IMR-90 (cell line): Measurements from ENCODE around the gene AGPAT1. TPM values are rescaled to one million over a fixed set of nuclear protein-coding genes. Genes with fewer than 3 reads are reported as not detected.

Source experiments
- ATAC-seq: fragments of 200-7000 bp; cut with Tn5 transposase; 2 replicates; pipeline ENCODE4 v1.9.1; 2020; ENCODE audit warnings: low read depth, mild to moderate bottlenecking, moderate library complexity
- BruUV-seq: library from RNA; stranded (reverse); fragments of 400-500 nt; replicated peaks from 2 replicates; lab custom pipeline; 2021; lab: Mats Ljungman, UMichigan
- CTCF ChIA-PET: fragments of 300-600 bp; formaldehyde crosslinking; extraction: SDS; loops from one replicate; lab custom pipeline; 2021; ENCODE audit warnings: antibody characterized with exemption; lab: Yijun Ruan, JAX
- POLR2A ChIA-PET: fragments of 300-600 bp; sonication (Branson Sonifier 250); formaldehyde crosslinking; loops from one replicate; lab custom pipeline; 2022; ENCODE audit warnings: antibody characterized with exemption; ENCODE audit not compliant: unreplicated experiment; lab: Charles Lee
- DNase-seq: peaks from one replicate; pipeline ENCODE4 v3.0.0; 2013
- H2AFZ ChIP-seq: replicated peaks from 2 replicates; pipeline ENCODE3; 2013; ENCODE audit warnings: low read length, mild to moderate bottlenecking; ENCODE audit not compliant: poor library complexity
- H2AK5ac ChIP-seq: 2 replicates; pipeline ENCODE4 v1.6.1; 2013; ENCODE audit warnings: low read depth, low read length, inconsistent platforms
- H2AK9ac ChIP-seq: replicated peaks from 2 replicates; pipeline ENCODE3; 2013; ENCODE audit warnings: mild to moderate bottlenecking, low read depth, low read length, moderate library complexity; ENCODE audit not compliant: poor library complexity
- H2BK120ac ChIP-seq: 2 replicates; pipeline ENCODE4 v1.6.1; 2013; ENCODE audit warnings: low read depth, low read length, inconsistent platforms
- H2BK15ac ChIP-seq: 3 replicates; pipeline ENCODE4 v1.6.1; 2013; ENCODE audit warnings: low read depth, low read length, inconsistent platforms
- H2BK20ac ChIP-seq: 2 replicates; pipeline ENCODE4 v1.6.1; 2013; ENCODE audit warnings: low read depth, mild to moderate bottlenecking, inconsistent platforms, low read length, moderate library complexity
- H2BK5ac ChIP-seq: 2 replicates; pipeline ENCODE4 v1.6.1; 2013; ENCODE audit warnings: mild to moderate bottlenecking, low read depth, low read length, inconsistent platforms; ENCODE audit not compliant: poor library complexity, severe bottlenecking
- H3K14ac ChIP-seq: replicated peaks from 2 replicates; pipeline ENCODE4 v1.6.1; 2013; ENCODE audit warnings: low read depth, low read length, inconsistent platforms
- H3K18ac ChIP-seq: 2 replicates; pipeline ENCODE4 v1.6.1; 2013; ENCODE audit warnings: low read depth, low read length, control low read depth
- H3K23ac ChIP-seq: 2 replicates; pipeline ENCODE4 v1.6.1; 2013; ENCODE audit warnings: low read depth, low read length, inconsistent platforms
- H3K27ac ChIP-seq: 2 replicates; pipeline ENCODE4 v1.5.1; 2013; ENCODE audit warnings: mild to moderate bottlenecking, control low read depth, low read length; ENCODE audit not compliant: insufficient read depth
- H3K27me3 ChIP-seq: 2 replicates; pipeline ENCODE4 v1.6.1; 2013; ENCODE audit warnings: low read length; ENCODE audit not compliant: control insufficient read depth, insufficient read depth
- H3K36me3 ChIP-seq: 2 replicates; pipeline ENCODE4 v1.6.1; 2013; ENCODE audit warnings: low read length, mixed read lengths; ENCODE audit not compliant: control insufficient read depth, insufficient read depth
- H3K4ac ChIP-seq: 2 replicates; pipeline ENCODE4 v1.6.1; 2013; ENCODE audit warnings: low read depth, low read length, inconsistent platforms
- H3K4me1 ChIP-seq: 2 replicates; pipeline ENCODE4 v1.6.1; 2013; ENCODE audit warnings: low read length, mixed read lengths; ENCODE audit not compliant: control insufficient read depth, insufficient read depth
- H3K4me2 ChIP-seq: 2 replicates; pipeline ENCODE4 v1.6.1; 2013; ENCODE audit warnings: low read depth, mild to moderate bottlenecking, control low read depth, low read length, moderate library complexity
- H3K4me3 ChIP-seq: 2 replicates; pipeline ENCODE4 v1.5.1; 2013; ENCODE audit warnings: low read depth, mild to moderate bottlenecking, control low read depth, low read length, moderate library complexity; ENCODE audit not compliant: insufficient read depth
- H3K56ac ChIP-seq: 2 replicates; pipeline ENCODE4 v1.6.1; 2013; ENCODE audit warnings: low read length, inconsistent platforms; ENCODE audit not compliant: insufficient read depth; ENCODE audit errors: extremely low read depth
- H3K79me1 ChIP-seq, 2 experiments: 2 replicates each; pipeline ENCODE4 v1.6.1; 2013; ENCODE audit warnings: low read length in 2 of 2, inconsistent platforms in 1 of 2, low read depth in 1 of 2
- H3K9ac ChIP-seq: 2 replicates; pipeline ENCODE4 v1.6.1; 2013; ENCODE audit warnings: low read depth, low read length, control low read depth
- H3K9me1 ChIP-seq: 2 replicates; pipeline ENCODE4 v1.6.1; 2013; ENCODE audit warnings: low read length, inconsistent platforms; ENCODE audit not compliant: insufficient read depth
- H3K9me3 ChIP-seq: 2 replicates; pipeline ENCODE4 v1.6.1; 2013; ENCODE audit warnings: low read length; ENCODE audit not compliant: control insufficient read depth, insufficient read depth
- H4K20me1 ChIP-seq: 2 replicates; pipeline ENCODE4 v1.6.1; 2013; ENCODE audit warnings: low read length, inconsistent platforms; ENCODE audit not compliant: insufficient read depth
- H4K5ac ChIP-seq: 2 replicates; pipeline ENCODE4 v1.6.1; 2013; ENCODE audit warnings: mild to moderate bottlenecking, low read depth, low read length, control low read depth
- H4K8ac ChIP-seq, 2 experiments: 2 replicates each; pipeline ENCODE4 v1.6.1; 2013; ENCODE audit warnings: low read depth in 2 of 2, low read length in 2 of 2, control low read depth in 1 of 2, inconsistent platforms in 1 of 2
- H4K91ac ChIP-seq: 2 replicates; pipeline ENCODE4 v1.6.1; 2013; ENCODE audit warnings: low read depth, low read length, inconsistent platforms; ENCODE audit not compliant: insufficient read depth
- CHD1 ChIP-seq: IDR thresholded peaks from 2 replicates; pipeline ENCODE4 v1.6.1; 2012; ENCODE audit warnings: low read depth, low read length, improper control_type of control experiment
- MAFK ChIP-seq: IDR thresholded peaks from 2 replicates; pipeline ENCODE4 v1.6.1; 2012; ENCODE audit warnings: low read depth, low read length, improper control_type of control experiment
- USF2 ChIP-seq: fragments of 150-350 bp; IDR thresholded peaks from 2 replicates; pipeline ENCODE4 v1.6.1; 2017; ENCODE audit warnings: mild to moderate bottlenecking, antibody characterized with exemption, low read length, low read depth
- WGBS, 2 experiments: methylation state at CpG; one replicate each; pipeline versions ENCODE4 v1.1.5 to v1.1.7; 2013; ENCODE audit warnings: missing lambda C conversion rate in 2 of 2; ENCODE audit not compliant: insufficient read length in 1 of 2; ENCODE audit errors: extremely low coverage in 2 of 2; 5-methylcytosine and 5-hydroxymethylcytosine counted together
- dilution Hi-C: fragments of 300-500 bp; cut with HindIII; formaldehyde crosslinking; loops from one replicate; pipeline ENCODE4 v1.14.3; 2018; ENCODE audit warnings: low sequenced_read_pairs; ENCODE audit not compliant: unreplicated experiment
- in situ Hi-C: fragments of 300-500 bp; cut with MboI; formaldehyde crosslinking; loops from 3 replicates; pipeline ENCODE4 v1.14.3; 2019; ENCODE audit warnings: low sequenced_read_pairs, inconsistent platforms, mixed read lengths
- intact Hi-C: fragments of 100-400 bp; cut with micrococcal nuclease; formaldehyde crosslinking; loops from 2 replicates; pipeline ENCODE4 v1.10.0; 2022
- polyA plus RNA-seq, 3 experiments: library from polyadenylated mRNA; depleted of rRNA; stranded (reverse); fragments of >200 nt; gene quantifications; 2 replicates each; pipeline ENCODE4 v1.2.3, GENCODE V29; 2012; ENCODE audit warnings: low replicate concordance in 1 of 3
- total RNA-seq: library from RNA; depleted of rRNA; stranded (reverse); fragments of >200 nt; gene quantifications from 2 replicates; pipeline ENCODE4 v1.2.3, GENCODE V29; 2012
- TF ChIP-seq, protein P1 (sequence below): fragments of 150-350 bp; IDR thresholded peaks from 2 replicates; pipeline ENCODE4 v1.6.1; 2016; ENCODE audit warnings: low read depth, mild to moderate bottlenecking, low read length, moderate library complexity, borderline replicate concordance

AGPAT1 gene
- total and polyA plus RNA-seq, 2 of the 4 experiments (the other 2 are of a cell fraction): 27.2 to 116 TPM

DNA sequence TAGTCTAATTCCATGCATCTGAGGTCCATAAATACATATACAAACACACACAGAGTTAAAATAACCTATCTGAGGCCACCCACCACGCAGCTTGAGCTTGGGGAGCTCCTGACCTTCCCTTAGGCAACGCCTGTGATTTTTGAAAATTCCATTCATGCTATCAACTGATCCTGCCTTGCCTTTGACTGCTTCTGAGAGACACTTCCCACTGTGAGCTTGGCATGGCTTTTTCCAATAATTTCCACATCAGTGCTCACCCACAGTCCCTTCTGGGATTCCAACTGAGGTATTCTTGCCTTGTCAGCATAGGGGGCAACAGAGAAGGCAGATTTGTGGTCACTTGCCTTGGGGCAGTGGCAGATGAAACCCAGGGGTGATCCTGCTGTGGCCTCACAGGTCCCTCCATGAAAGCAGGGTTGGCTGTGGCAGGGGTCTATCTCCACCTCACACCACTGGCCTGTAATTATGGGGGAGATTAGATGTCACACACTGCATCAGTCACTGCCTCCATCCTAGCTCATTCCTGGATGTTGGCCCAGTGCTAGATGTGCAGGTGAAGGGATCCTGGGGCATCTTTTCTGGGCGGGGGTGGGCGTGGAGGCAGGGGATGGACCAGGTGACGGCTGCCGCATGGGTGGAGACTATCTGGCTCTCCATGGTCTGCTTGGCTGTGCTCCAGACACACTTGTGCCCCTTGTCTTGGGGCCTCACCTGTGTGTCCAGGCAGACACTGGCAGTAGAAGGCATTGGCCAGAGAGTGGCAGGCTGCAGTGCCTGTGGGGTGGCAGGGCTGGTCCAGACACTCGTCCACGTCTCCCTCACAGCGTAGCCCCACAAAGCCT, 27.8 kb upstream of the AGPAT1 start:
- no peaks in the 10 kb centered on the region for H3K4me1 ChIP-seq
- no peaks in the 10 kb centered on the region for H4K20me1 ChIP-seq
- H2BK15ac ChIP-seq: no peak overlapping the region
- no peak overlapping the region for H3K14ac ChIP-seq
- H3K9me3 ChIP-seq: no peaks in the 10 kb centered on the region
- H2BK5ac ChIP-seq: no peak overlapping the region
- no peak overlapping the region for H2AK5ac ChIP-seq
- H3K18ac ChIP-seq: no peak overlapping the region
- ChIA-PET CTCF (no interaction called here), POLR2A (no interaction called here)
- H3K9ac ChIP-seq: no peak overlapping the region
- H2BK120ac ChIP-seq: no peak overlapping the region
- H3K23ac ChIP-seq: no peak overlapping the region
- no peak overlapping the region for H3K56ac ChIP-seq
- H3K79me1 ChIP-seq: no peaks in the 10 kb centered on the region
- H3K4me2 ChIP-seq: no peak overlapping the region
- no peak overlapping the region for H3K4ac ChIP-seq
- H2AK9ac ChIP-seq: no peak overlapping the region
- H3K27ac ChIP-seq: no peak overlapping the region
- dilution Hi-C loops: no loop called here
- ATAC-seq: no peak
- no peak overlapping the region for H4K8ac ChIP-seq
- H3K27me3 ChIP-seq: peaks cover 10% of the 10 kb centered on the region; the same call in 1 of the 2 replicates
- in situ Hi-C loops: no loop called here
- no peak for DNase-seq
- TF ChIP-seq MAFK: no peak
- no peak for TF ChIP-seq CHD1
- TF ChIP-seq, protein P1, sequence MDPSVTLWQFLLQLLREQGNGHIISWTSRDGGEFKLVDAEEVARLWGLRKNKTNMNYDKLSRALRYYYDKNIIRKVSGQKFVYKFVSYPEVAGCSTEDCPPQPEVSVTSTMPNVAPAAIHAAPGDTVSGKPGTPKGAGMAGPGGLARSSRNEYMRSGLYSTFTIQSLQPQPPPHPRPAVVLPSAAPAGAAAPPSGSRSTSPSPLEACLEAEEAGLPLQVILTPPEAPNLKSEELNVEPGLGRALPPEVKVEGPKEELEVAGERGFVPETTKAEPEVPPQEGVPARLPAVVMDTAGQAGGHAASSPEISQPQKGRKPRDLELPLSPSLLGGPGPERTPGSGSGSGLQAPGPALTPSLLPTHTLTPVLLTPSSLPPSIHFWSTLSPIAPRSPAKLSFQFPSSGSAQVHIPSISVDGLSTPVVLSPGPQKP: no peak
- no peak for TF ChIP-seq USF2
- intact Hi-C loops: no loop called here
- no TSS peak for BruUV-seq
- no peaks in the 10 kb centered on the region for H3K36me3 ChIP-seq
- no peak overlapping the region for H4K91ac ChIP-seq
- 76% methylated on average over 6 of the region's 9 CpGs; no CpG with 5 or more reads in 1 of the 2 experiments for WGBS, 2 experiments
- H2BK20ac ChIP-seq: no peak overlapping the region
- H2AFZ ChIP-seq: no peak overlapping the region
- no peaks in the 10 kb centered on the region for H3K9me1 ChIP-seq
- H4K5ac ChIP-seq: no peak overlapping the region
- no peak overlapping the region for H3K4me3 ChIP-seq
